Measurements from ENCODE around the gene DPH2. TPM values are rescaled to one million over a fixed set of nuclear protein-coding genes. Genes with fewer than 3 reads are reported as not detected.

Gene DPH2
- total RNA-seq, 1 donor from 2014 or later: 15.0 TPM

DNA sequence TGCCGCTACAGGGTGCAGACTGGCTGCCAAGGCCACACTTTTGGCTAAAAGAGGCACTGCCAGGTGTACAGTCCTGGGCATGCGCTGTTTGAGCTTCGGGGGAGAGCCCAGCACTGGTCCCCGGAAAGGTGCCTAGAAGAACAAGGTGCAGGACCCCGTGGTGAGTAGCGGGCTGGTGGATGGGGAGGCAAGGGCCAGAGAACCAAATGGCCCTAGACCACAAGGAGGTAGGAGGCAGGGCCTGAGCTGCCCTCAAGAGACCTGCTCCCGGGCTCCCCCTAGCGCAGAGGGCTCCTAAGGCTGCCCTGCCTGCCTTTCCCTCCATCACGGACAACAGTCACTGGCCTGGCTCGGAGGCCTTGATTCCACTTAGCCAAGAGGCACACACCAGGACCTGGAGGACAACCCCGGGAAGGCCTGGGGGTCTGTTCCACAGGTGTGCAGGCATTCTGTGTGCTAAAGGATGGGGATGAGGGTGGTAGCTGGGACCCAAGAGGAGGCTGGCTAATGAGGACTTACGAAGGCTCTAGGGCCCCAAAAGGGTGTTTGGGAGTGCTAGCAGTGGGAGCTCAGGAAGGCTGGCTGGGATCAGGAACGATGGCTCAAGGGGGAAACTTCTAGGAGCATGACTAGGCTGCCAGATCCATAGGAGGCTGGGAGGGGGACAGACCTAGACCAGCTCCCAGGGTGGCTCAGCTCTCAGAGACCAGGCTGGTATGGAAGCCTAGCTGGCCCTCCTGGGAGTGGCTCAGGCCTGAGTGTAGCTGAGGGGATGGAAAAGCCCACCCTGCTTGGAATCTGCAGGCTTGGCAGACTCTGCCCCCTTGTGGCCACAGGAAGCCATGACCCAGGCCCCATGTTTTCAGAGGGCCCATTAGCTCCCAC, 35.5 kb upstream of the DPH2 start:
- Histone ChIP-seq H3K27ac (no peak overlapping the region), H3K4me1 (peaks cover 35% of the 10 kb centered on the region), H3K36me3 (peaks cover 7% of the 10 kb centered on the region), H3K9me3 (no peaks in the 10 kb centered on the region), H3K27me3 (ENCODE audit: low read depth) (peaks cover 21% of the 10 kb centered on the region), H3K4me3 (peak overlapping the region; percentile 51)
- DNase-seq (peak; percentile 80), ATAC-seq (peak; percentile 82 to 89)
- peak; percentile 82 for TF ChIP-seq CTCF (IDR thresholded peaks at IDR 0.05)
- intact Hi-C loops (cut with DNase I): no loop called here

- no peaks in the 10 kb centered on the region for H3K9me3 ChIP-seq
- DNase-seq: no peak
- peaks cover 35% of the 10 kb centered on the region for H3K4me1 ChIP-seq
- no peak for TF ChIP-seq CTCF (IDR thresholded peaks at IDR 0.05)
- no peak for ATAC-seq
- peaks cover 21% of the 10 kb centered on the region for H3K27me3 ChIP-seq (ENCODE audit: low read depth)
- intact Hi-C loops (cut with DNase I): no loop called here
- H3K4me3 ChIP-seq: no peak overlapping the region
- H3K36me3 ChIP-seq: peaks cover 5% of the 10 kb centered on the region
- no peak overlapping the region for H3K27ac ChIP-seq
Observed at GRCh38 chr1:43934986-43935324, 34.9 kb upstream of the DPH2 start.

DNA sequence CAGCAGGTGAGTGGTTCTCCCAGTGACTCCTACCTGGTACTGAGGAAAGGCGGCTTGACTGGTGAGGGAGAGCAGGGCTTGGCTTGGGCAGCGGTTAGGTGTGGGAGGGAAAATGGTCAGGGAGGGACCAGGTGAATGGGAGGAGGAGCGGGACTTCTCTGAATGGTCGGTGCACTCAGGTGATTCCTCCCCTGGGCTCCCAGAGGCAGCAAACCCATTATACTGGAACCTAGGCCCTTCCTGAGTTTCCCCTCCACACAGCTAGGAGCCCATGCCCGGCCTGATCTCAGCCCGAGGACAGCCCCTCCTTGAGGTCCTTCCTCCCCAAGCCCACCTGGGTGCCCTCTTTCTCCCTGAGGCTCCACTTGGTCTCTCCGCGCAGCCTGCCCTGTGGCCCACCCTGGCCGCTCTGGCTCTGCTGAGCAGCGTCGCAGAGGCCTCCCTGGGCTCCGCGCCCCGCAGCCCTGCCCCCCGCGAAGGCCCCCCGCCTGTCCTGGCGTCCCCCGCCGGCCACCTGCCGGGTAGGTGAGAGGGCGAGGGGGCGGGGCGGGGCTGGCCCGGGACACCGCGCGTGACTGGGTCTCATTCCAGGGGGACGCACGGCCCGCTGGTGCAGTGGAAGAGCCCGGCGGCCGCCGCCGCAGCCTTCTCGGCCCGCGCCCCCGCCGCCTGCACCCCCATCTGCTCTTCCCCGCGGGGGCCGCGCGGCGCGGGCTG, 33.9 kb upstream of the DPH2 start:
- H3K4me3 ChIP-seq: peak overlapping the region; percentile 47
- peaks cover 21% of the 10 kb centered on the region for H3K27me3 ChIP-seq (ENCODE audit: low read depth)
- intact Hi-C loops (cut with DNase I): no loop called here
- peaks cover 35% of the 10 kb centered on the region for H3K4me1 ChIP-seq
- no peak for ATAC-seq
- no peak for DNase-seq
- no peak for TF ChIP-seq CTCF (IDR thresholded peaks at IDR 0.05)
- H3K9me3 ChIP-seq: no peaks in the 10 kb centered on the region
- no peak overlapping the region for H3K27ac ChIP-seq
- no peaks in the 10 kb centered on the region for H3K36me3 ChIP-seq

DNA sequence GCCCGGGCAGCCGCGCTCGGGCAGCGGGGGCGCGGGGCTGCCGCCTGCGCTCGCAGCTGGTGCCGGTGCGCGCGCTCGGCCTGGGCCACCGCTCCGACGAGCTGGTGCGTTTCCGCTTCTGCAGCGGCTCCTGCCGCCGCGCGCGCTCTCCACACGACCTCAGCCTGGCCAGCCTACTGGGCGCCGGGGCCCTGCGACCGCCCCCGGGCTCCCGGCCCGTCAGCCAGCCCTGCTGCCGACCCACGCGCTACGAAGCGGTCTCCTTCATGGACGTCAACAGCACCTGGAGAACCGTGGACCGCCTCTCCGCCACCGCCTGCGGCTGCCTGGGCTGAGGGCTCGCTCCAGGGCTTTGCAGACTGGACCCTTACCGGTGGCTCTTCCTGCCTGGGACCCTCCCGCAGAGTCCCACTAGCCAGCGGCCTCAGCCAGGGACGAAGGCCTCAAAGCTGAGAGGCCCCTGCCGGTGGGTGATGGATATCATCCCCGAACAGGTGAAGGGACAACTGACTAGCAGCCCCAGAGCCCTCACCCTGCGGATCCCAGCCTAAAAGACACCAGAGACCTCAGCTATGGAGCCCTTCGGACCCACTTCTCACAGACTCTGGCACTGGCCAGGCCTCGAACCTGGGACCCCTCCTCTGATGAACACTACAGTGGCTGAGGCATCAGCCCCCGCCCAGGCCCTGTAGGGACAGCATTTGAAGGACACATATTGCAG, 33.2 kb upstream of the DPH2 start:
- TF ChIP-seq CTCF (IDR thresholded peaks at IDR 0.05): no peak
- Histone ChIP-seq H3K9me3 (no peaks in the 10 kb centered on the region), H3K4me3 (peak overlapping the region; percentile 47), H3K27me3 (ENCODE audit: low read depth) (peaks cover 21% of the 10 kb centered on the region), H3K4me1 (peaks cover 35% of the 10 kb centered on the region), H3K36me3 (no peaks in the 10 kb centered on the region), H3K27ac (no peak overlapping the region)
- ATAC-seq (peak in 1 of 2 donors; percentile 7), DNase-seq (peak; percentile 63)
- intact Hi-C loops (cut with DNase I): no loop called here

DNA sequence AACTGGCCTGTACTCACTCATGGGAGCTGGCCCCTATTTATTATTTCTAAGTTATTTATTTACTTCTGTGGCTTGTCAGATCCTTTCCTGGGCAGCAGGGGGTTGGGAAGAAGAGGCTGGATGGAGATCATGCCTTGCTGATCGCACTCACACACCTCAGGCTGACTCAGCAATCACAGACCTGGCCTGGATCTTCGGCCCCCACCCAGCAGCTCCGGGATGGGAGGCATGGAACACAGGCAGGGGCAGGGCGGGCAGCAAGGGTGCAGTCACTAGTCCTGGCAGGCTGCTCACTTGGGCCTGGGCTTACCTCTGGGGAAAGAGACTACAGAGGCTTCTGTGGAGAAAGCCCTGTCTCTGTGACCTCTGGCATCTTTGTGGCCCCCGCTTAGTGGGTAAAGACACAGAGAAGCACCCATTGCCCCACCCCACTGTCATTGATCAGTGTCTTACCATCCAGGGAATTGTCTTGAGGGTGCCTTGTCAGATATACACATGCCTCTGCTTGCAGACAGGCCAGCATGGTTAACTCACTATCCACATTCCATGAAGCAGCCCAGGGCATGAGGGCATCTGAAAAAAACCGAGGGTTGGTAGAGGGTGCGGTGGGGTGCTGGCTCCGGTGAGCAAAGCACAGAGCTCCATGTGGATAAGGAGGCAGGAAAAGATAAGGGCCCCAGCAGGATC, 32.5 kb upstream of the DPH2 start:
- DNase-seq: no peak
- H3K27me3 ChIP-seq (ENCODE audit: low read depth): peaks cover 21% of the 10 kb centered on the region
- H3K4me3 ChIP-seq: no peak overlapping the region
- no peak for ATAC-seq
- peaks cover 35% of the 10 kb centered on the region for H3K4me1 ChIP-seq
- TF ChIP-seq CTCF (IDR thresholded peaks at IDR 0.05): no peak
- H3K9me3 ChIP-seq: no peaks in the 10 kb centered on the region
- no peak overlapping the region for H3K27ac ChIP-seq
- intact Hi-C loops (cut with DNase I): no loop called here
- no peaks in the 10 kb centered on the region for H3K36me3 ChIP-seq
